ENCODE data around the gene PUSL1.
A peak's percentile ranks its signal among the peaks of the same experiment; 100 is the strongest.

The PUSL1 gene, protein sequence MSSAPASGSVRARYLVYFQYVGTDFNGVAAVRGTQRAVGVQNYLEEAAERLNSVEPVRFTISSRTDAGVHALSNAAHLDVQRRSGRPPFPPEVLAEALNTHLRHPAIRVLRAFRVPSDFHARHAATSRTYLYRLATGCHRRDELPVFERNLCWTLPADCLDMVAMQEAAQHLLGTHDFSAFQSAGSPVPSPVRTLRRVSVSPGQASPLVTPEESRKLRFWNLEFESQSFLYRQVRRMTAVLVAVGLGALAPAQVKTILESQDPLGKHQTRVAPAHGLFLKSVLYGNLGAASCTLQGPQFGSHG

DNA sequence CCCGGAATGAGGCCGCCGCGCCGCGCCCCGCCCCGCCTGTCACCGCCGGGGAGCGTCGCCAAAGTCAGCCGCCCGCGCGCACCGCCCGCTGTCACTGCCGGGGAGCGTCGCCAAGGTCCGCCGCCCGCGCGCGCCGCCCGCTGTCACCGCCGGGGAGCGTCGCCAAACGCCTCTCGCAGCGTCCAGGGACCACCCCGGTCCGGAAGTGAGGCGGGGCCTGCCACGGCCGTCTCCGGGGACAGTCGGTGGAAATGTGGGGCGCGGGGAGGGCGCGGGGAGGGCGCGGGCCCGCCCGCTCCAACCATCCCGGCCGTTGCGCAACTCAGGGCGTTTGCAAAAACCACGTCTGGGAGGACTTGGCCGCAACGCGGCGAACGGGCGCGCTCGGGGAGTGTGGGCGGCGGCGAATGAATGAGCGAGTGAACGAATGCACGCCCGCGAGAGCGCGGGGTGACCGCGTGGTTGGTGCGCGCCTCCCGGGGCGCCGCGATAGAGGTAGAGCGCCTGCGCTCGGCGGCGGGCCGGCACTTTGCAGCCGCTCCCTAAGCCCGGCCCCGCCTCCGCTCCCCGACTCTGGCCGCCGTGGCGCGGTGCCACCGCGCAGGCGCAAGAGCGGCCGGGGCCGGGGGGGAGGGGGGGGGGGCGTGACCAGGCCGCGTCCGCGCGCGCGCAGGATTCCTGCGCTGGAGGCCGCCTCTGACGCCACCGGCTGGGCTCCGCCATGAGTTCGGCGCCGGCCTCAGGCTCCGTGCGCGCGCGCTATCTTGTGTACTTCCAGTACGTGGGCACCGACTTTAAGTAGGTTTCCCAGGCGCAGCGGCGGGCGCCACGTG is at the start of gene PUSL1, which contains the start of gene ACAP3:
TSS of gene PUSL1 (plus strand) at position 675 of the 833 bp plus-strand sequence. CDS start at position 722, 47 bp downstream.
TSS of gene ACAP3 (minus strand) at position 8 of the 833 bp plus-strand sequence. CDS start 115 bp downstream, outside the sequence.
- peak; percentile 90 to 91 for DNase-seq

DNA sequence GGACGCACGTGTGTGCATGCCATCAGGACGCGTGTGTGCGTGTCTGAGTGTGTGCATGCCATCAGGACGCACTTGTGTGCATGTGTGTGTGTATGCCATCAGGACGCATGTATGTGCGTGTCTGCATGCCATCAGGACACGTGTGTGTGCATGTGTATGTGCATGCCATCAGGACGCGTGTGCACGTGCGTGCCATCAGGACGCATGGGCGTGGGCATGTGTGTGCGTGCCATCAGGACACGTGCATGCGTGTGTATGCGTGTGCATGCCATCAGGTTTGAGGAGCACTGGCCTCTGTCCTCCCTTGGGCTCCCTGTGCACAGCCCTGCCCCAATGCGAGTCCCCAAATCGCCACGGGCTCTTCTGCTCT is 49.3 kb upstream of the PUSL1 start:
- DNase-seq: no peak

DNA sequence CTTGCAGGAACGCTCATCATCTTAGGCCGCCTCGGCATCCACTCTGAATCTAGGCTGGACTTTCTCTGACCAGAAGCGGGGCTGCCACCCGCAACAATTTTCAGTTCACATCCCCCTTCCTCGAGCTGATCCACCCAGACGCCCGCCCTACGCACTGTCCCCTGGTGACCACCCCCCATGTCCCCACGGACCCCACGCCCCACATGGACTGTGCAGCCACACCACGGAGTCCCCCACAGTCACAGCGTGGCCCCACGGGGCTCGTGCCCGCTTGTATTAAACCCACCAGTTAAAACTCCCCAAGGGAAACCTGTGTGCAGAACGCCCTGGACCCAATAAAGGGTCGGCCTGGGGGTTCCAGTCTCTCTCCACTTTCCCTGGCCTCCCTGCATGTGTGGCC is 48.9 kb upstream of the PUSL1 start:
- no peak for DNase-seq

DNA sequence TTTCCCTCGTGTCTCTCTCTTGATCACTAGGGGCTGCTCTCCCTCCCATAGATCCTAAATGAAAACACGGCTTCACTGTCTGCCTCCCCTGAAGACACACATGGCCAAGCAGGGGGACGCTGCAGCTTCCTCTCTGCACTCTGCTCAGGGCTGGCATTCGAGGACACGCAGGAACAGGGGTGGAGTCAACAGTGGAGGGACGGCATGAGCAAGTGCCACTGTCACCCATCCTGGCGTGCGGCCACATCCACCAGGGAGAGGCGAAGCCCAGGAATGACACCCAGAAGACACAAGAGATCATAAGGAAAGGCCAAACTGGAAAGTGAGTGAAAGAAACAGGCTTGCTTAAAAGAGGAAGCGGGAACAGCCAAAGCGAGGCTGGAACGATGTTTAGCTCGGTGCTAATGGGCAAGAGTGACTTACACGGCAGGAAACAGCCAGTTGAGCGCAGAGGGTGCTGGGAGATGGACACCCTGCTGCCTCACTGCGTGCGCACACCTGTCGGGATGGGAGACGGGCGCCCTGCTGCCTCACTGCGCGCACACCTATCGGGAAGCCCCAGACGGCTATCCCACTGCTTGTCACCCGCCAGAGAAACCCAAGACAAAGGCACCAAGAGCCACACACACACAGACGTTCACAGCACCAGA is 48.3 kb upstream of the PUSL1 start:
- no peak for DNase-seq

DNA sequence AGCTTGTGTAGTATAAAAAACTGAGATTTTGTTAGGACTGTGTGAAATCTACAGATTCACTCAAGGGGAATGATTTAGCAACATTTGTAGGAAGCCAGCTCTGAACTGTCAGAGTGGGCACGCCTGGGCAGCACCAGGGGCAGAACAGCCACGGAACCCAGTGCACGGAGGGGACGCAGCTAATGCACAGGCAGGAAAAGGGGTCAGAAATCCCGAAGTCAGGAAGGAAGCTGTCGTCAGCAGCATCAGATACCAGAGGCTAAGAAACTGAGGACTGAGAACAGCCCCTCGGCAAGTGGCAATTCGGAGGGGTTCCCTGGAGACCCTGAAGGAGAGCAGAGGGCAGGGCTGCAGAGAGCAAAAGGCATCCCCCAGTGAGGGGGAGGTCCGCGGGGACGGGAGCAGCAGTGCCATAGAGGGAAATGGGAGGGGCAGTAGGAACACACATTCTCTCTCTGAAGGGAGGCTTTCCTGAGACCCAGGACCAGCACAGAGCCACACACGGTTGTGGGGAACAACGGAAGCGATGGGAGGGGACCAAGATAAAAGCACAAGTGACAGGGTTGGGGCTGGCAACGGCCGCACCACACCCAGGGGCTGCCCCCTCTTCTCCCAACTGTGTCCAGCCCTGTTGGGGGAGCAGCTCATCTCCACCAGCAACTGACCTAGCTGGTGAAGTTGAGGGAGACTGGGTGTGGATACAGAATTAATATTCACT is 47.4 kb upstream of the PUSL1 start:
- DNase-seq: no peak

DNA sequence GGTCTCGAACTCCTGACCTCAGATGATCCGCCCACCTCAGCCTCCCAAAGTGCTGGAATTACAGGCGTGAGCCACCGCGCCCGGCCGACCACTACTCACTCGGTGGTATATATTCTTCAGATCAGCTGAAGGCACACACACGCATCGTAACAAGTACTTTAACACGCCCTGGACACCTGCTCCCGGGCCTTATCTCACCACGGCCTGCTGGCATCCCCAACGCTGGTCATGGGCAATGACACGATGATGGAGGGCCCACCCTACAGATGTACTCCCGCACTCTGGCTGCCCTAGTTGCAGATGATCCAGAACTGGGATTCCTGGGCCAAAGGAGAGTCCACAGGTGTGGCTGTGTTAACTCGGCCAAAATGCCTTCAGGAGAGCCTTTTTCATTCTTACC is 46.3 kb upstream of the PUSL1 start:
- no peak for DNase-seq

DNA sequence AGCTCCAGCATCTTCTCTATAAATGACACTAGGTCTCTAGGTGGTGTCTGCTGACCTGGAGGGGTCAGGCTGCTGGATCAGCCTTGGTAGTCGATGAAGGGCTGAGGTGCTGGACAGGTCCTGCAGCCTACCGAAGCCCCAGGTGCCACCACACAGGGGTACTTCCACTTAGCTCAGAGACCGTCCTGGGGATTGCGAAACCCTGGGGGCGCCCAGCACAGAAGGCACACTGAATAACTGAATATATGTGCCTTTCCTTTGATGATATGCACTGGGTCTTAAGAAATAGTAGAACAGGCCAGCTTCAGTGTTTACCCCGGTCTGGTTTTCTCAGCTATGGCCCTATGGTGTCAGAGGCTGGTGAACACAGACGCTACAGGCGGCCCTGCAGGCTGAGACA is 45.6 kb upstream of the PUSL1 start:
- no peak for DNase-seq

DNA sequence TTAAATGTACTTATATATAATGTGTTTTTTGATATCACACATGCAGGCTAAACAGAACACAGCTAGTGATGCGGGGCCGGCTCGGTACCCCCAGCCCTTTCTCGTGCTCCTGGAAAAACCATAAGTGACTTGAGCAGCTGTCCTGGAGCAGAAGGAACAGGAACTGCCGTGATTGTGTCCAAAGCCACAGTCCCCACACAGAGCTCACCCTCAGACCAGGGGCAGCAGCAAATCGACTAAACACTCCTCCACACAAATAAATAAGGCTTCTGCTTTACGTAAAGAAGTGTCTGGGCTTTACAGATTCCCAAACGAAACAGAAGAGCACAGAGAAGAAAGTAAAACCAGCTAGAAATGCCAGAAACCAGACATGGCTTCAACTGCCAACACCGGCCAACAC is 44.4 kb upstream of the PUSL1 start:
- DNase-seq: no peak

DNA sequence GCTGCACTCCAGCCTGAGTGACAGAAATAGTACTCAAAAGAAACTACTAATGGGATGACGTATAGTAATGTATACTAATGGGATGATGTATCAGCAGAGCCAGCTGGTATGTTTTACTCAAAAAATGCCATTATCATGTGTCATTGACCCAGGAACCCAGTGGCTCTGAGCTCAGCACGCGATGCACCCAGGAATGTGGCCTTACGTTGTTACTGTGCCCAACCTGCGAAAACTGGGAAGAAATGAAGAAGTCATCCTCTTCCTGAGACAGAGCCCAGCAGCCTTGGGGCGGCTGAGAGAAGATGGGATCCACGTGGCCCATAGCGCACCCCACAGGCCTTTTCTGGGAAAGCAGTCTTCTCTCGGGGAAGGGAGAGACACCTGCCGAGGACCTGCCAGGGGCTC is 43.5 kb upstream of the PUSL1 start:
- DNase-seq: no peak

DNA sequence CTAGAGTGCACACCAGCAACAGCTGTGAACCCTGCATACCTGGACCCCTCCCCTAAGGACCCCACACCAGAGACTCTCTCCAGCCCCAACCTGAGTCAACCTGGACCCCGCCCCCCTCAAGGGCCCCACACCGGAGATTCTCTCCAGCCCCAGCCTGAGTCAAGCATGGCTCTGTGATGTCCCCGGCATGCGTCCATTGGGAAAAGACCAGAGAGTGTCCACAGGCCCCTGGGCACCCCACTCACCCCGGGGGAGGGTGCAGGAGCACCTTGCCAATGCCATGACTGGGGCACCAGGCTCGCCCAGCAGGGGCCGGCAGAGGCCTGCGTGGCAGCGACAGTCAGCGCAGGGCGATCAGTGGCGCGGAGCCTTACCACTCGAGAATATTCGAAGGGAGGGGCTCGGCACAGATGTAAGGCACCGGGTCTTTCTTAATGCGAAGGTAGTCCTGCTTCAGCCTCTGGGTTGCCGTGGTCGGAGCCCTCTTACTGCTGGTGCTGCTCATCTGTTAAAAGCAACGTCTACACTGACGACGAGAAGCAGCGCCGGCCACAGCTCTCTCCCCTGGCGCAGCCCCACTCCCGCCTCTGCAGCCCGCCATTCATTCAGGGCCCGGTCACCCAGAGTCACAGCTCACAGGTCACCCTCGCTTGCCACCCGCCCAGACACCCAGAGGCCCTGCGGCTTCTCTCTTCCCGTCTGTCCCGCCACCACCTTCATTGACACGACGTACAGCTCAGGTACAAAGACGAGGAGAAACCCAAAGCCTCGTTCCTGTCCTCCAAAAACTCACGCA is 40.7 kb upstream of the PUSL1 start:
- DNase-seq: no peak

DNA sequence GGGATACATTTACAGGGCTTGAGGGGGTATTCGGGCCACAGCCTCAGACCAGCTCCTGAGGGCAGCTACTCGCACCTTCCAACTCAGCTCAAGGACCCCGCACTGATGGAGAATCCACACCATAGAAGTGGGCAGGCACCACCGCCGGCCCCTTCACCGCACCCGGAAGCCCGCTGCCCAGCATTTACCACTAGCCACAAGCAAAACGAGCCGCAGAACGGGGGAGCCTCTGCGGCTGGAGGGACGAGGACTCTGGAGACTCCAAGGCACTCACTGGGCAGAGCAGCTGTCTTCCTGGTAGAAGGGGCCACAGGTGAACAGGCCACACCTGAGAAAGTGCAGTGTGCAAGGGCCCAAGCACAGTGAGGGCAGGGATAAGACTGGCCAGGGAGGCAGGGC is 40.1 kb upstream of the PUSL1 start:
- DNase-seq: no peak

DNA sequence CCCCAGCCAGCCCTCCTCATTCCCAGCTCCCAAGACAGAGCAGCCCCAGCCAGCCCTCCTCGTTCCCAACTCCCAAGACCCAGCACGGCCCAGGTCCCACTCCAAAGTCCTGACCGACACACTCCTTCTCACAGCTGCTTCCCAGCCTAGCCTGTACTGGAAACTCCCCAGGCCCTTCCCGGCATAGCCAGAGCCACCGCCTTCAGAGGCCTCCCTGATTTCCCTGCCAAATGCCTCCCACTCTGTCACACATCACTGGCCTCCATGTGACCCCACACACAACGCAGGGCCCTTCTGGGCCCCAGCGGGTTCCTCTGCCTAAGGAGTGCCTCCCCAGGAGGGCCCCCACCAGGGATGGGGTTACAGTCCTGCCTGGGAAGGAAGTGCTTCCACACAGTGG is 37.6 kb upstream of the PUSL1 start:
- DNase-seq: no peak

DNA sequence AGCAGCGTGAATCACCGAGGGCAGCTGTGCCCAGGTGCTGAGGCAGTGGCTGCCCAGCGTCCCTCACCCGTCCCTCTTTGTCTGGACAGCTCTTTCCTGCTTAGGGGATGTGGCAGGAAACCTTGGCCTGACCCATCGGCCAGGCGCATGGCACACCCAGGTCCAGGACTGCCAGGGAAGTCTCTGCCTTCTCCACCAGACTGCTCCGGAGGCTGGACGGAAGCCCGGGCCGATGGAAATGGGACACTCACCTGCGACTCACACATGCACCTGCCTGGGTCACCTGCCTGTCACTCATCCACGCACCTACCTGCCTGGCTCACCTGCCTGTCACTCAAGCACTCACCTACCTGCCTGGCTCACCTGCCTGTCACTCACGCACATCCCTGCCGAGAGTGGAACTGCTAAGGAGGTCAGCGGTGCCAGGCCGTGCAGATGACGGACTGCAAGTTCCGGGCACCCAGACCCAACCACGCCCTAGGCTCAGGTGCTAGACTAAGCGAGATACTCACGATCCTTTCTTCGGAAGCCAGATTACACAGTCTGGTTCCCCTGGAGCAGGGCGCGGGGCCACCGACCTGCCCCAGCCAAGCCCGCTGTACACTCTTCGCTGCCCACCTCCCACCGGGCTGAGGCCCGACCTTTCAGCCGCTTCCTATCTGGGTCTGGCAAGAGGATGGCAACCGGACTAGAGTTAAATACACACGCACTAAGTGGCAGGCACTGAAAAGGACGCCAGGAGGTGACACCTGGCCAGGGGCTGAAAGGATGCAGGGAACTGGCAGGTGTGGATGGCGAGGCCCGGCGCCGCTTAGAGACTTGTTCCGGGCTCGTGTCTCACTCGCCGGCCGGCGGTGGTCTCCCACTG is 35.8 kb upstream of the PUSL1 start:
- DNase-seq: no peak

DNA sequence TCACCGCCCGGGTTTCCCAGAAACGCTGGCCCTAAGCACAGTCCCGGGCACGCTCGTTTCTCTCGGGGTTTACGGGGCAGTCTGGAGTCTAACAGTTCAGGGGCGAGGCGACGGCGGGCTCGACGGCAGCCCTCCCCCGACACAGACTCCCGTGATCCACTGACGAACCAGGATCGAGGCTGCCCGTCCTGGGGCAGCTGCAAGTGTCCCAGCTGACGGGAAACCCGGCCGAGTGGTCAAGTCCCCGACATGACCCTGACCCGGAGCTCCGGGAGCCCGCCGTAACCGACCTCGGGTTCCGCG is 35.2 kb upstream of the PUSL1 start:
- DNase-seq: no peak

DNA sequence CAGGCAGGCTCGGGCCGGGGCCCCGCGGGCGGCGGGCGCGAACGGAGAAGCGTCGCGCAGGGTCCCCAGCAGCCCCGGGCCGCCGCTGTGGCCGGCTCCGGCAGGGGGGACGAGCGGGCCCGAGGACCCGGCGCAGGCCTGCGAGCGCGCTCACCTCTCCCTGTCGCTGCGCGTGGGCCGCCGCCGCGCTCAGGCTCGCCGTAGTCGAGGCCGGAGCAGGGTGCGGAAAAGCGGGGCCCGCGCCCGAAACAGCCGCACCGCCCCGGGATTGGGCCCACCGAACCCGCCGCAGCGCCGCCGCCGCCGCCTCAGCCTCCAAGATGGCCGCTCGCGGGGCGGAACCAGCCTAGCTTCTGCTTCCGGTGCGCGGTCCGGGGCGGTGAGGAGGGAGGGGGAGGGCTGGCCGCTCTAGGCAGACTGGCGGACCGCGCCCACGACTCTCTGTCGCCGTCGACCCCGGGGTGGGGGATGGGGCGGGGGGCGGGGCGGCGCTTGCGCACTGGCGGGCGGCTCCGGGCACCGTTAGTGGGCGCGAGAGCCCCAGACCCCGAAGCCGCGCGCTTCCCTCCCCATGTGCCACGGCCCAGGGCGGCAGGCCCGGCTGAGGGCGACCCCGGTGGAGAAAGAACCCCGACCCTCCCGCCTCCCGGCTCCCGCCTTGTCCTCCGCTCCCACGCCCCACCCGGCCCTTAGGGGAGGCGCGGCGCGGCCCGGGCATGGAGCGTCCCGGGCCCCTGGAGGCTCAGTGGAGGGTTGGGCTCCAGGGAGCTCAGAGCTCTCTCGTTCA is 34.7 kb upstream of the PUSL1 start, which contains the start of gene UBE2J2:
TSS of gene UBE2J2 (minus strand) at position 343 of the 787 bp plus-strand sequence. CDS start 5,862 bp downstream, outside the sequence.
- DNase-seq: peak; percentile 93

DNA sequence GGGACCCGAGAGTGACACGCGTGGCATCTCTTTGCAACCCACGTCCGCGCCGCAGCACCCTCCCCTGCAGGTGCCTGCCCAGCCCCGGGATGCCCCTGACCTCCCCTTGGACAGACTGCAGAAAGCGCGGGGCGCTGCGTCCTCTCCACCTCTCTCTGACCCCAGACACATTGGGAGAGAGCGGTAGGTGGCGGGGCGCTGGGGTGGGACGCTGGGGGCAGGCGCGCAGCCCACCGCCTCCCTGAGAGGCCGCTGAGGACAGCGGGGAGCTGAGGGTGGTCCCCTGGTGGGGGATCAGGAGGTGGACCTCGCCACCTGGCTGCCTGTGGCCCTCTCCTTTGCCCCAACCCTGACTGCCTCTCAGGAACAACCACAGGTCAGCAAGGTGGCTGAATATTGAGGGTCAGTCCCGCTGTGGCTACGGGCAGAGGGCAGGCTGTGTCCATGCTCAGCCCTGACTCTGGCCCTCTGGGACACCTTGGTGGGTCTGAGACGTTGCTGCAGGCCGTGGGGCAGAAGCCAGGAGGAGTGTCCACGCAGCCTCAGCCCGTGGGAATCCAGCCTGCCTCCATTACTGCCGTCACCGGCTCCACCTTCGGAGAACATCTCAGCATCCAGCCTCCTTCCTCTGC is 34.0 kb upstream of the PUSL1 start:
- no peak for DNase-seq

DNA sequence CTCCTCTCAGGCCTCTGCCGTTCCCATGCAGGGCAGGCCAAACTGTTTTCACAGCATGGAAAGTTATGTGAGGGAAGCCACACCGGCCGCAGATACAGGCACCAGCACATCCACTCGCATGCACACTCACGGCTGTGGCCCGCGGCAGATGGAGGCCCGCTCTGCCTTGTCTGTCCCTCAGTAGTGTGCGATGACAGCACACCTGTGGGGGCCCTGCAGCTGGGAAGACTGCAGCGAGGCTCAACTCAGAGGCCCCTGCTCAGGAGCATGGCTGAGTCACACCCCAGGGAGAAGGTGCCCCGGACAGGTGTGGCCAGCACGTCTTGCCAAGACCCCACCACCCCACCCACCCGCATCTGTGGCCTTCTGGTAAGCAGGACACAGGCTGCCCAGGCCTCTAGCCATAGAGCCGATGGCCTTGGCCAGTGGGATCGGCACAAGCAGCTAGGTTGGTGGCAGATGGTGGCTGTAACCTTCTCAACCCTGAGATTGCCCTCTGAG is 33.4 kb upstream of the PUSL1 start:
- no peak for DNase-seq

DNA sequence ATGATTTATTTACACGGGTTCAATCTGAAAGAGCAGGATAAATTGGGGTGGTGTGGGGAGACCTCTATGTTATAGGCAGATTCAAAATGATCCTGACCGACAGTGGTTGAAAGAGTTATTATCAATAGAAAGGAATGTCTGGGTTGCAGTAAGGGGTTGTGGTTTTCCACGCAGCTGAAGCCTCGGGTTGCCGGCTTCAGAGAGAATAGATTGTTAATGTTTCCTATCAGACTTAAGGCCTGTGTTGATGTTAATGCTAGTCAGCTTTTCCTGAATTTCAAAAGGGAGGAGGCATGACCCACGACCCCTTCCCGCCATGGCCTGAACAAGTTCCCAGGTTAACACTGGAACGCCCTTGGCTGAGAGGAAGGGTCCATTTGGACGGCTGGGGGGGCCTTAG is 32.6 kb upstream of the PUSL1 start:
- DNase-seq: no peak

DNA sequence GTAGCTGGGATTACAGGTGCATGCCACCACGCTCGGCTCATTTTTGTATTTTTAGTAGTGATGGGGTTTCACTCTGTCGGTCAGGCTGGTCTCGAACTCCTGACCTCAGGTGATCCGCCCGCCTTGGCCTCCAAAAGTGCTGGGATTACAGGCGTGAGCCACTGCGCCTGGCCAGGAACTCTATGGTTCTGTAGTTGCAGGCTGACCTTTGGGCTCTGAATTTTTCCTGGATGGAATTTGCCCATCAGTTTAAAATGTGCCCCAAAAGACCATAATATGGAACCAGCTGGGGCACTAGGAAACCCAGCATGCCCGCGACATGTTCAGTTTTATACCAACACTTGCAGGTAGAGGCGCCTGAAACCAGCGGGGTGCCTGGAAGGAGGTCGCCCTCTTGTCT is 29.8 kb upstream of the PUSL1 start:
- no peak for DNase-seq

DNA sequence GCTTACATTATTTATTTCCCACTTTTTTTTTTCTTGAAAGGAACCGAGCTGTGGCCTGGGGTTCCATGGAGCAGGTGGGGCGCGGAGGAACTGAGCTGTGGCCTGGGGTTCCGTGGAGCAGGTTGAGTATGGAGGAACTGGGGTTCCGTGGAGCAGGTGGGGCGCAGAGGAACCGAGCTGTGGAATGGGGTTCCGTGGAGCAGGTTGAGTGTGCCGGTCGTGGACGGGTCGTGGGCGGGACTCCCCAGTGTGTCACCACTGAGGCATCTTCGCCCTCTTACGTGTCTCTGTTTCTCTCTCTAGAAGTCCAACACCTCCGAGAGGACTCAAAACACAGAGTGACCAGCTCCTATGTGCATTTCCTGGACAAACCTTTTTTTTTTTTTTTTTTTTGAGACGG is 29.4 kb upstream of the PUSL1 start:
- DNase-seq: no peak

Measured in CD4-positive, alpha-beta T cell treated with Interleukin-4 for 1 hour (primary cell).